OCI-LY3 (cell line): ENCODE measurements around the gene CD200R1L.

Source experiments
- H2AFZ ChIP-seq: fragments of 200-600, 300-600 bp; shearing (Covaris generic); 2 replicates; pipeline ENCODE4 v1.6.0; 2014; ENCODE audit warnings: antibody characterized with exemption, low read depth, low read length
- H3K27ac ChIP-seq: fragments of 200-600, 300-600 bp; sonication (generic); 2 replicates; pipeline ENCODE4 v1.5.1; 2014; ENCODE audit warnings: mild to moderate bottlenecking, low read length, moderate library complexity, mixed read lengths
- H3K27me3 ChIP-seq: fragments of 200-600, 300-600 bp; sonication (generic); 2 replicates; pipeline ENCODE4 v1.6.1; 2014; ENCODE audit warnings: low read depth, low read length, mixed read lengths
- H3K36me3 ChIP-seq: fragments of 200-600, 300-600 bp; sonication (generic); replicated peaks from 2 replicates; pipeline ENCODE3; 2014; ENCODE audit warnings: low read depth, low read length, mixed read lengths
- H3K4me1 ChIP-seq: fragments of 300-600, 200-600 bp; sonication (generic); 2 replicates; pipeline ENCODE4 v1.6.1; 2014; ENCODE audit warnings: low read length, mixed read lengths
- H3K4me2 ChIP-seq: fragments of 200-600, 300-600 bp; sonication (generic); 2 replicates; pipeline ENCODE4 v1.6.1; 2014; ENCODE audit warnings: low read length, mixed read lengths
- H3K4me3 ChIP-seq: fragments of 300-600, 200-600 bp; sonication (generic); 2 replicates; pipeline ENCODE4 v1.5.1; 2014; ENCODE audit warnings: antibody characterized with exemption, mild to moderate bottlenecking, low read length, moderate library complexity
- H3K79me2 ChIP-seq: fragments of 300-600, 200-600 bp; shearing (Covaris generic); 2 replicates; pipeline ENCODE4 v1.6.1; 2014; ENCODE audit warnings: mild to moderate bottlenecking, low read length, mixed read lengths
- H3K9ac ChIP-seq: fragments of 300-600, 200-600 bp; shearing (Covaris generic); 2 replicates; pipeline ENCODE4 v1.6.0; 2014; ENCODE audit warnings: mild to moderate bottlenecking, low read length, moderate library complexity
- H3K9me3 ChIP-seq: fragments of 200-600, 300-600 bp; shearing (Covaris generic); 2 replicates; pipeline ENCODE4 v1.6.1; 2014; ENCODE audit warnings: low read length, mixed read lengths; ENCODE audit not compliant: insufficient read depth
- H4K20me1 ChIP-seq: fragments of 200-600, 300-600 bp; sonication (generic); 2 replicates; pipeline ENCODE4 v1.6.1; 2016; ENCODE audit warnings: low read length, mixed read lengths; ENCODE audit not compliant: insufficient read depth
- CTCF ChIP-seq: fragments of 200-600, 300-600 bp; sonication (generic); IDR thresholded peaks from 2 replicates; pipeline ENCODE4 v1.5.1; 2014; ENCODE audit warnings: antibody characterized with exemption, low read length, low read depth
- EZH2phosphoT487 ChIP-seq: fragments of 200-600 bp; shearing (Covaris generic); IDR thresholded peaks from 2 replicates; pipeline ENCODE4 v1.6.1; 2018; ENCODE audit warnings: antibody characterized with exemption, mixed run types, low read depth

Gene CD200R1L

GRCh38 chr3:112807685-112808084, 39.0 kb downstream of the CD200R1L start:
- Histone ChIP-seq H3K4me2 (no peak overlapping the region), H3K27ac (no peak overlapping the region), H3K79me2 (no peaks in the 10 kb centered on the region), H2AFZ (no peak overlapping the region), H3K36me3 (no peaks in the 10 kb centered on the region), H4K20me1 (no peaks in the 10 kb centered on the region), H3K4me1 (peaks cover 11% of the 10 kb centered on the region), H3K9me3 (no peaks in the 10 kb centered on the region), H3K4me3 (no peak overlapping the region), H3K27me3 (no peaks in the 10 kb centered on the region), H3K9ac (no peak overlapping the region)
- TF ChIP-seq CTCF, result no peak
- TF ChIP-seq EZH2phosphoT487, result no peak

- Histone ChIP-seq H3K4me3 (no peak overlapping the region), H3K9ac (no peak overlapping the region), H4K20me1 (no peaks in the 10 kb centered on the region), H2AFZ (no peak overlapping the region), H3K36me3 (no peaks in the 10 kb centered on the region), H3K4me1 (peaks cover 12% of the 10 kb centered on the region), H3K27ac (no peak overlapping the region), H3K9me3 (no peaks in the 10 kb centered on the region), H3K4me2 (no peak overlapping the region), H3K79me2 (no peaks in the 10 kb centered on the region), H3K27me3 (no peaks in the 10 kb centered on the region)
- TF ChIP-seq EZH2phosphoT487 (no peak), CTCF (no peak)
These were observed 39.8 kb downstream of the CD200R1L start for GRCh38 chr3:112806903-112807302.

GRCh38 chr3:112805126-112805525, 41.5 kb downstream of the CD200R1L start:
- no peak for TF ChIP-seq EZH2phosphoT487
- no peak for TF ChIP-seq CTCF
- no peaks in the 10 kb centered on the region for H3K9me3 ChIP-seq
- H3K79me2 ChIP-seq, result no peaks in the 10 kb centered on the region
- H2AFZ ChIP-seq, result no peak overlapping the region
- H3K9ac ChIP-seq, result no peak overlapping the region
- H3K4me3 ChIP-seq, result no peak overlapping the region
- H3K4me2 ChIP-seq, result no peak overlapping the region
- H4K20me1 ChIP-seq, result no peaks in the 10 kb centered on the region
- no peaks in the 10 kb centered on the region for H3K27me3 ChIP-seq
- no peak overlapping the region for H3K27ac ChIP-seq
- no peaks in the 10 kb centered on the region for H3K36me3 ChIP-seq
- H3K4me1 ChIP-seq, result peaks cover 16% of the 10 kb centered on the region

GRCh38 chr3:112804021-112804420, 42.6 kb downstream of the CD200R1L start:
- Histone ChIP-seq H3K27me3 (no peaks in the 10 kb centered on the region), H3K79me2 (no peaks in the 10 kb centered on the region), H3K4me2 (no peak overlapping the region), H2AFZ (no peak overlapping the region), H3K9ac (no peak overlapping the region), H3K27ac (no peak overlapping the region), H3K4me3 (no peak overlapping the region), H3K4me1 (peaks cover 22% of the 10 kb centered on the region), H3K9me3 (no peaks in the 10 kb centered on the region), H4K20me1 (no peaks in the 10 kb centered on the region), H3K36me3 (no peaks in the 10 kb centered on the region)
- TF ChIP-seq EZH2phosphoT487, result no peak
- no peak for TF ChIP-seq CTCF
